Transverse colon (tissue), 4 donors: ENCODE results near the gene MAGI1. TPM values are rescaled to one million over a fixed set of nuclear protein-coding genes. Genes with fewer than 3 reads are reported as not detected.

Experiments
- DNase-seq: peaks from one replicate; pipeline ENCODE4 v3.0.0-alpha.2; 2019
- H3K27ac ChIP-seq, 4 donors: fragments of 200-600 bp; sonication (generic); 2 replicates each; pipeline ENCODE4 v1.5.1; 2016 to 2018; ENCODE audit warnings: inconsistent platforms in 4 of 4
- H3K27me3 ChIP-seq: fragments of 200-600 bp; sonication (generic); 2 replicates; pipeline ENCODE4 v1.5.1; 2017; ENCODE audit warnings: inconsistent platforms
- H3K36me3 ChIP-seq, 4 donors: fragments of 200-600 bp; sonication (generic); 2 replicates each; pipeline ENCODE4 v1.5.1; 2017 to 2019; ENCODE audit warnings: inconsistent platforms in 4 of 4
- H3K4me1 ChIP-seq, 4 donors: fragments of 200-600 bp; sonication (generic); 2 replicates each; pipeline ENCODE4 v1.5.1; 2017 to 2020; ENCODE audit warnings: inconsistent platforms in 4 of 4
- H3K4me3 ChIP-seq, 4 donors: fragments of 200-600 bp; sonication (generic); 1 replicate in 1 of 4; 2 replicates in 3 of 4; pipeline versions ENCODE4 v1.5.1 to v1.6.1; 2017 to 2019; ENCODE audit warnings: inconsistent platforms in 4 of 4
- H3K9me3 ChIP-seq, 2 donors: fragments of 200-600 bp; sonication (generic); 2 replicates each; pipeline ENCODE4 v1.5.1; 2017 to 2019; ENCODE audit warnings: inconsistent platforms in 2 of 2
- CTCF ChIP-seq, 5 experiments: fragments of 200-600 bp in 3 of 5; fragments of 450-650 bp in 2 of 5; sonication (generic) in 3 of 5; IDR thresholded peaks; 1 replicate in 2 of 5; 2 replicates in 3 of 5; pipeline ENCODE4 v1.5.1; 2016 to 2017; ENCODE audit warnings: antibody characterized with exemption in 5 of 5, inconsistent platforms in 3 of 5, mild to moderate bottlenecking in 2 of 5, moderate library complexity in 1 of 5
- EP300 ChIP-seq: sonication (generic); formaldehyde crosslinking; IDR thresholded peaks from one replicate; pipeline ENCODE4 v1.6.1; 2017; ENCODE audit warnings: antibody characterized with exemption, low read depth
- POLR2A ChIP-seq: fragments of 450-650 bp; IDR thresholded peaks from one replicate; pipeline ENCODE4 v1.6.1; 2016; ENCODE audit warnings: antibody characterized with exemption, mild to moderate bottlenecking, moderate library complexity
- POLR2AphosphoS5 ChIP-seq, 3 donors: sonication (generic); formaldehyde crosslinking; IDR thresholded peaks; one replicate each; pipeline ENCODE4 v1.6.1; 2016; ENCODE audit warnings: antibody characterized with exemption in 3 of 3
- WGBS, 2 donors: methylation state at CpG; one replicate each; pipeline ENCODE4 v1.1.5; 2018; ENCODE audit warnings: low coverage in 1 of 2; 5-methylcytosine and 5-hydroxymethylcytosine counted together
- in situ Hi-C, 4 donors: fragments of 200-750 bp; cut with MboI; loops; one replicate each; pipeline versions ENCODE4 v1.15.0 to v1.15.1; 2017; ENCODE audit warnings: low sequenced_read_pairs in 3 of 4, low pct_ligation_motif_present in 1 of 4, low pct_unique_long_range_greater_than_20kb in 1 of 4
- intact Hi-C: fragments of 100-400 bp; cut with DNase I; formaldehyde crosslinking; loops from one replicate; pipeline ENCODE4 v1.15.1; 2023; ENCODE audit warnings: low total_unique reads
- total RNA-seq, 4 donors: library from RNA; depleted of rRNA; stranded (reverse); fragments of >200 nt; gene quantifications; one replicate each; pipeline ENCODE4 v1.1.0, GENCODE V29; 2016

MAGI1 gene
- total RNA-seq, 4 donors from 2014 or later, result 50.8 to 190 (median 67.4) TPM

- no peak for DNase-seq
- Histone ChIP-seq H3K4me1 (no peaks in the 10 kb centered on the region), H3K9me3 (no peaks in the 10 kb centered on the region), H3K36me3 (no peaks in the 10 kb centered on the region), H3K27ac (no peak overlapping the region), H3K4me3 (no peak overlapping the region), H3K27me3 (no peaks in the 10 kb centered on the region)
- intact Hi-C loops, result no loop called here
- WGBS, 2 donors, result 74 to 78% methylated on average over 1 of the region's 1 CpG
- TF ChIP-seq POLR2AphosphoS5 (IDR thresholded peaks at IDR 0.05), result no peak
- TF ChIP-seq EP300, result no peak
- TF ChIP-seq POLR2A, result no peak
- TF ChIP-seq CTCF (IDR thresholded peaks at IDR 0.05), result no peak
- in situ Hi-C loops, result no loop called here
Measured at GRCh38 chr3:65653731-65654130, 385.0 kb downstream of the MAGI1 start.

- Histone ChIP-seq H3K27me3 (no peaks in the 10 kb centered on the region), H3K9me3 (peaks cover 15 to 20% of the 10 kb centered on the region in 2 donors), H3K27ac (no peak overlapping the region), H3K4me1 (no peaks in the 10 kb centered on the region), H3K4me3 (no peak overlapping the region), H3K36me3 (no peaks in the 10 kb centered on the region)
- no peak for DNase-seq
- WGBS, 2 donors, result 76 to 78% methylated on average over 2 of the region's 2 CpGs
- intact Hi-C loops (no loop called here), in situ Hi-C loops (no loop called here)
- no peak for TF ChIP-seq POLR2AphosphoS5 (IDR thresholded peaks at IDR 0.05)
- TF ChIP-seq POLR2A, result no peak
Measured at GRCh38 chr3:65650247-65650646, 388.5 kb downstream of the MAGI1 start.

- intact Hi-C loops (no loop called here), in situ Hi-C loops (no loop called here)
- no peaks in the 10 kb centered on the region for H3K27me3 ChIP-seq
- H3K9me3 ChIP-seq, result peaks cover 15 to 20% of the 10 kb centered on the region in 2 donors
- H3K36me3 ChIP-seq, result no peaks in the 10 kb centered on the region
- H3K27ac ChIP-seq, result no peak overlapping the region
- no peak overlapping the region for H3K4me3 ChIP-seq
- no peak for DNase-seq
- no peaks in the 10 kb centered on the region for H3K4me1 ChIP-seq
- TF ChIP-seq POLR2A (no peak), CTCF (IDR thresholded peaks at IDR 0.05) (no peak), EP300 (no peak), POLR2AphosphoS5 (IDR thresholded peaks at IDR 0.05) (no peak)
- WGBS, 2 donors, result 85 to 89% methylated on average over 1 of the region's 1 CpG
Measured at GRCh38 chr3:65647369-65647768, 391.3 kb downstream of the MAGI1 start.

GRCh38 chr3:65642883-65643282 is 395.8 kb downstream of the MAGI1 start:
- H3K27me3 ChIP-seq, result no peaks in the 10 kb centered on the region
- no peak overlapping the region for H3K4me3 ChIP-seq
- 54 to 60% methylated on average over 1 of the region's 1 CpG for WGBS, 2 donors
- no peak for DNase-seq
- H3K4me1 ChIP-seq, result no peaks in the 10 kb centered on the region
- intact Hi-C loops (no loop called here), in situ Hi-C loops (no loop called here)
- no peak overlapping the region for H3K27ac ChIP-seq
- no peaks in the 10 kb centered on the region for H3K36me3 ChIP-seq
- TF ChIP-seq POLR2AphosphoS5 (IDR thresholded peaks at IDR 0.05), result no peak
- TF ChIP-seq EP300, result no peak
- TF ChIP-seq POLR2A, result no peak
- no peak for TF ChIP-seq CTCF (IDR thresholded peaks at IDR 0.05)
- H3K9me3 ChIP-seq, result peaks cover 11 to 16% of the 10 kb centered on the region in 2 donors

GRCh38 chr3:65641777-65642176 is 396.9 kb downstream of the MAGI1 start:
- intact Hi-C loops, result no loop called here
- Histone ChIP-seq H3K27me3 (no peaks in the 10 kb centered on the region), H3K4me3 (no peak overlapping the region), H3K36me3 (no peaks in the 10 kb centered on the region), H3K27ac (no peak overlapping the region), H3K4me1 (no peaks in the 10 kb centered on the region), H3K9me3 (peaks cover under 1 to 5% of the 10 kb centered on the region in 2 donors)
- WGBS, 2 donors, result 60 to 84% methylated on average over 2 of the region's 2 CpGs
- in situ Hi-C loops, result no loop called here
- TF ChIP-seq EP300 (no peak), POLR2A (no peak), POLR2AphosphoS5 (IDR thresholded peaks at IDR 0.05) (no peak), CTCF (IDR thresholded peaks at IDR 0.05) (no peak)
- DNase-seq, result no peak
